Sigmoid colon (tissue), 7 donors: ENCODE data around the gene XPR1. TPM values are rescaled to one million over a fixed set of nuclear protein-coding genes. Genes with fewer than 3 reads are reported as not detected.

ENCODE experiments used
- DNase-seq: peaks from one replicate; pipeline ENCODE4 v3.0.0-alpha.2; 2019
- H3K27ac ChIP-seq, 4 donors: fragments of 200-600 bp; sonication (generic); one replicate each; pipeline ENCODE4 v1.5.1; 2016 to 2019; ENCODE audit warnings: mild to moderate bottlenecking in 1 of 4
- H3K27me3 ChIP-seq, 3 donors: fragments of 200-600 bp; sonication (generic); one replicate each; pipeline ENCODE4 v1.5.1; 2019; ENCODE audit warnings: mild to moderate bottlenecking in 1 of 3
- H3K36me3 ChIP-seq, 4 donors: fragments of 200-600 bp; sonication (generic); one replicate each; pipeline ENCODE4 v1.5.1; 2016 to 2019
- H3K4me1 ChIP-seq, 4 donors: fragments of 200-600 bp; sonication (generic); one replicate each; pipeline ENCODE4 v1.5.1; 2017 to 2019
- H3K4me3 ChIP-seq, 4 donors: fragments of 200-600 bp; sonication (generic); one replicate each; pipeline ENCODE4 v1.5.1; 2017 to 2019; ENCODE audit warnings: mild to moderate bottlenecking in 2 of 4, moderate library complexity in 1 of 4
- H3K9me3 ChIP-seq, 4 donors: fragments of 200-600 bp in 3 of 4; sonication (generic) in 3 of 4; one replicate each; pipeline versions ENCODE4 v1.5.1 to v1.6.1; 2013 to 2019
- EP300 ChIP-seq, 4 donors: sonication (generic); formaldehyde crosslinking; IDR thresholded peaks; one replicate each; pipeline ENCODE4 v1.6.1; 2017; ENCODE audit warnings: antibody characterized with exemption in 4 of 4
- POLR2A ChIP-seq, 2 donors: fragments of 450-650 bp; IDR thresholded peaks; one replicate each; pipeline ENCODE4 v1.6.1; 2016; ENCODE audit warnings: antibody characterized with exemption in 2 of 2, mild to moderate bottlenecking in 2 of 2, moderate library complexity in 2 of 2
- POLR2AphosphoS5 ChIP-seq, 4 donors: sonication (generic); formaldehyde crosslinking; IDR thresholded peaks; one replicate each; pipeline ENCODE4 v1.6.1; 2017; ENCODE audit warnings: antibody characterized with exemption in 4 of 4
- WGBS, 2 donors: extraction: QIAGEN DNeasy Blood & Tissue Kit; methylation state at CpG; one replicate each; pipeline ENCODE4 v1.1.7; 2013; 5-methylcytosine and 5-hydroxymethylcytosine counted together
- intact Hi-C: fragments of 100-400 bp; cut with DNase I; formaldehyde crosslinking; loops from one replicate; pipeline ENCODE4 v1.15.1; 2023
- polyA plus RNA-seq, 3 donors: library from polyadenylated mRNA; stranded (reverse); fragments of 200-250 nt; gene quantifications; one replicate each; pipeline ENCODE4 v1.2.3, GENCODE V29; 2013
- total RNA-seq, 4 donors: library from RNA; depleted of rRNA; stranded (reverse); fragments of >200 nt; gene quantifications; one replicate each; pipeline ENCODE4 v1.1.0, GENCODE V29; 2016
- TF ChIP-seq, protein P1 (sequence below), 4 experiments: fragments of 450-650 bp in 3 of 4; fragments of 200-600 bp in 1 of 4; IDR thresholded peaks; one replicate each; pipeline ENCODE4 v1.5.1; 2016 to 2019; ENCODE audit warnings: antibody characterized with exemption in 4 of 4, mild to moderate bottlenecking in 3 of 4, moderate library complexity in 2 of 4
- donor health status: healthy with polysubstance abuse.
- donor health status: Bipolar disorder and iron deficiency.
- donor health status: healthy.

XPR1 gene
- total and polyA plus RNA-seq, 7 donors, result 1.8 to 18.8 (median 11.3) TPM

DNA sequence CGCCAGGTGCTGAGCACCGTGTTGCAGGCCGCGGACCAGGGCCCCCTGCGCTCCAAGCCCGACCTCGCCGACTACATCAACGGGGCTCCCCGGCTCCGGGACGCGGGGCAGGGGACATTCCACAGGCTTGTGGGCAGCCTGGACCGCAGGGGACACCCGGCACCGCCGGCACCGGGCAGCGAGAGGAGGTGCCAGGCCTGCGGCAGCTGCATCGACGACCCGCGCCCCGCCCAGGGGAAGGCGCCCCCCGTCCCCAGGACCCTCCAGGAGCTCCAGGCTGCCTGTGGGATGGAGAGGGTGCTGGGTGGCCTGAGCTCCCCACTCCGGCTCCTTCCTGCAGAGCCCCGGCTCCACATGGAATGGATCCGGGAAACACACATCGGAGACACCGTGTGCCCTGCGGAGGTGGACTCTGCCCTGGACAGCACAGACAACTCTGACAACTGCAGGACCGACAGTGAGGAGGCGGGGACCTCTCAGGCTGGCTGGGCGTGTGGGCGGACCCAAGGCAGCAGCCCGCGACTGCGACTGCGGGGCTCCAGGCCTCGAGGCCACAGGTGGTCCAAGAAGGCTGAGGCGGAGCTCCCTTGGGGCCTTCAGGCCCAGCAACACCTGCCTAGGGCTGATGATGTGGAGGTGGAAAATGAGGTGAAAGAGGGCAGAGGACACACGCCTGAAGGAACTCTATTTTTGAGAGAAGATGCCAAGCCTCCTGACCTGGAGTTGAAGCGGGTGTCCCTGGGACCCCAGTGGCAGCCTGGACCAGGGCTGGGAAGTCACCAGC, 303.7 kb downstream of the XPR1 start:
- H3K27ac ChIP-seq, result no peak overlapping the region
- H3K4me1 ChIP-seq, result no peaks in the 10 kb centered on the region
- 36 to 71% methylated on average over 45 of the region's 45 CpGs for WGBS, 2 donors
- peaks cover 0 to 69% (median 40%) of the 10 kb centered on the region in 4 donors for H3K36me3 ChIP-seq
- TF ChIP-seq, protein P1, sequence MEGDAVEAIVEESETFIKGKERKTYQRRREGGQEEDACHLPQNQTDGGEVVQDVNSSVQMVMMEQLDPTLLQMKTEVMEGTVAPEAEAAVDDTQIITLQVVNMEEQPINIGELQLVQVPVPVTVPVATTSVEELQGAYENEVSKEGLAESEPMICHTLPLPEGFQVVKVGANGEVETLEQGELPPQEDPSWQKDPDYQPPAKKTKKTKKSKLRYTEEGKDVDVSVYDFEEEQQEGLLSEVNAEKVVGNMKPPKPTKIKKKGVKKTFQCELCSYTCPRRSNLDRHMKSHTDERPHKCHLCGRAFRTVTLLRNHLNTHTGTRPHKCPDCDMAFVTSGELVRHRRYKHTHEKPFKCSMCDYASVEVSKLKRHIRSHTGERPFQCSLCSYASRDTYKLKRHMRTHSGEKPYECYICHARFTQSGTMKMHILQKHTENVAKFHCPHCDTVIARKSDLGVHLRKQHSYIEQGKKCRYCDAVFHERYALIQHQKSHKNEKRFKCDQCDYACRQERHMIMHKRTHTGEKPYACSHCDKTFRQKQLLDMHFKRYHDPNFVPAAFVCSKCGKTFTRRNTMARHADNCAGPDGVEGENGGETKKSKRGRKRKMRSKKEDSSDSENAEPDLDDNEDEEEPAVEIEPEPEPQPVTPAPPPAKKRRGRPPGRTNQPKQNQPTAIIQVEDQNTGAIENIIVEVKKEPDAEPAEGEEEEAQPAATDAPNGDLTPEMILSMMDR (IDR thresholded peaks at IDR 0.05), result no peak
- TF ChIP-seq POLR2A (IDR thresholded peaks at IDR 0.05) (no peak), EP300 (IDR thresholded peaks at IDR 0.05) (no peak), POLR2AphosphoS5 (IDR thresholded peaks at IDR 0.05) (no peak)
- H3K4me3 ChIP-seq, result no peak overlapping the region
- intact Hi-C loops, result no loop called here
- no peaks in the 10 kb centered on the region for H3K9me3 ChIP-seq
- no peaks in the 10 kb centered on the region for H3K27me3 ChIP-seq
- no peak for DNase-seq

DNA sequence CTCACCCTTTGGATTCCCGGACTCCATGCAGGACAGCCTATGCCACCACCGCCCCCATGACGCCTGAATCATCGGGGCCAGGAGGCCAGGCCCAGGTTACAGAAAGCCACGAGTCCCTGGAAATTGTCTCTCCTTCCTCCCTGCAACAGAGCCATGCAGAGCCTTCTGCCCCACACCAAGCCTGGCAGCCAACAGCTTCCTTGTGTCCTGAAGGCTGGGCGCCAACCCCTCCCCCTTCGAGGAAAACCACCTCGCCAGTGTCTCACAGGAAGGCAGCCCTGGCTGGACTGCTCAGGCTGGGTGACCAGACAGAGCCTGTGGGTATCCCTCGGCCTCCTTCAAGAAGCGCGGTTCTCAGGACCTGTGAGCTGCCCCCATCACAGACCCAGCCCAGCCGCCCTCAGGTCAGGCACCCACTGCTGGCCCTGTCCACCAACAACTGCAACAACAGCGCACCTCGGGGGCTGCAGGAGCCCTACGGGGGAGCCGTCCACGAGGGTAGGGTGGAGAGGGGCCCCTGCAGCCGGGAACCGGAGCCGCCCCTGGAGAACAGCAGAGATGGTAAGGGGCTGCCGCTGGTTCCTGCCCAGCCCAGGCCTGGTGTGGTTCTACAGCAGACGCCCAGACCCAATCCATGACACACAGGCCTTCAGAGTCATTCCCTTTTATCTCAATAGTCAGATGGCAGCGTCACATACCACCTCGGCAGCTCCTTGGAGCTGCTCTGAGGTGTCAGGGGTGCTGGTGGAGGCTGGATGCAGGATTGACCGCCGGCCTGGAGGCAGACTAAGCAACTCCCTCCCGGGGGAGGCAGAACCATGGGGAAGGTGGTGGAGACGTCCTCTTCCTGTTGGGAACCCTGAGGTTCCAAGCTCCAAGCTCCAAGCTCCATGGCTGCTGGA, 304.5 kb downstream of the XPR1 start:
- Histone ChIP-seq H3K27me3 (no peaks in the 10 kb centered on the region), H3K36me3 (peaks cover 0 to 70% (median 38%) of the 10 kb centered on the region in 4 donors), H3K9me3 (no peaks in the 10 kb centered on the region), H3K4me3 (no peak overlapping the region), H3K27ac (no peak overlapping the region), H3K4me1 (no peaks in the 10 kb centered on the region)
- TF ChIP-seq POLR2A (IDR thresholded peaks at IDR 0.05), result no peak
- TF ChIP-seq, protein P1 (IDR thresholded peaks at IDR 0.05), result no peak
- TF ChIP-seq EP300 (IDR thresholded peaks at IDR 0.05), result no peak
- TF ChIP-seq POLR2AphosphoS5 (IDR thresholded peaks at IDR 0.05), result no peak
- WGBS, 2 donors, result 91 to 92% methylated on average over 28 of the region's 28 CpGs
- intact Hi-C loops, result no loop called here
- DNase-seq, result no peak

DNA sequence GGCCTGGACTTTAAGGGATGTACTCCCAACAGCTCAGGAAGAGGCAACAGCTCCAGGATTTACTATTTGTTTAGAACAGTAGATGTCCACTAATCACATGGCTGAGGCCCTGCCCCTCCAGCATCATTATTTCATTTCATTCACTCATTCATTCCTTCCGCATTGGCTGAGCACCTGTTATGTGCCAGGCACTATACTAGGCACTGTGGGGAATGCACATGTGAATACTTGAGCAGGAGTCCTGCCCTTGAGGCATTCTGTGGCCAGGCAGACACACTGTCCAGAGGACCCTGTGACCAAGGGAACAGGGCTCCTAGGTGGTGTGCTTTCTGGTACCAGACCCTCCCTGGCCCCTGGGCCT, 305.2 kb downstream of the XPR1 start:
- intact Hi-C loops, result no loop called here
- no peak overlapping the region for H3K4me3 ChIP-seq
- H3K36me3 ChIP-seq, result peaks cover 0 to 73% (median 38%) of the 10 kb centered on the region in 4 donors
- TF ChIP-seq EP300 (IDR thresholded peaks at IDR 0.05) (no peak), POLR2AphosphoS5 (IDR thresholded peaks at IDR 0.05) (no peak), POLR2A (IDR thresholded peaks at IDR 0.05) (no peak)
- TF ChIP-seq, protein P1 (IDR thresholded peaks at IDR 0.05), result no peak
- no peak overlapping the region for H3K27ac ChIP-seq
- no peaks in the 10 kb centered on the region for H3K9me3 ChIP-seq
- no peak for DNase-seq
- WGBS, 2 donors, result 44 to 57% methylated on average over 1 of the region's 1 CpG
- no peaks in the 10 kb centered on the region for H3K4me1 ChIP-seq
- no peaks in the 10 kb centered on the region for H3K27me3 ChIP-seq

DNA sequence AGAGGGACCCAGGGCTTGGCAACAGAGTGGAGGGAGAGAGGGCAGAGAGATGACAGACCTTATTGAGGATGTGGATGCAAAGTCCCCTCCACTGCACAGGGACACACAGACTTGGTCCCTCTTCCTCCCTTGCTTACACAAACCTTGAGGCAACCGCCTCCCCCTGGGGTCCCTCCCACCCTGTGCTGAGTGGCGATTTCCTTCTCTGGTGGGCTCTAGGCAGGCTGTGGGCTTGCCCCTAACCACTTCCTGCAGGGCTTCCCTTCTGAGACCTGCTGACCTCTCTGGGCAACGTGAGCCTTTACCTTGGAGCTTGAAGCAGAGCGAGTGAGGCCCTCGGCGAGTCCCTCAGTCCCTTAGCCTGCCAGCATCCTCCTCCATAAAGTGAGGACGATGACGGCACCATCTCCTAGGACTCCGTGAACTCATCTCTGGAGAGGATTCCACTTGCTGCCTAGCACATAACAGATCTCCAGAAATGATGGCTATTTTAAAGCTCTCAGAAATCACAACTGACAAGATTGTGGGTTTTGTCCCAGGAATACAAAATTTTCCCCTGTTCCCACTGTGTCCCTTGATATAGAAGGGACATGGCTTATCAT, 305.9 kb downstream of the XPR1 start:
- WGBS, 2 donors, result 70 to 81% methylated on average over 9 of the region's 9 CpGs
- H3K27me3 ChIP-seq, result no peaks in the 10 kb centered on the region
- no peak overlapping the region for H3K4me3 ChIP-seq
- intact Hi-C loops, result no loop called here
- no peak overlapping the region for H3K27ac ChIP-seq
- no peaks in the 10 kb centered on the region for H3K4me1 ChIP-seq
- TF ChIP-seq POLR2A (IDR thresholded peaks at IDR 0.05) (no peak), POLR2AphosphoS5 (IDR thresholded peaks at IDR 0.05) (no peak), EP300 (IDR thresholded peaks at IDR 0.05) (no peak)
- TF ChIP-seq, protein P1 (IDR thresholded peaks at IDR 0.05), result no peak
- no peaks in the 10 kb centered on the region for H3K9me3 ChIP-seq
- DNase-seq, result no peak
- H3K36me3 ChIP-seq, result peaks cover 0 to 80% (median 38%) of the 10 kb centered on the region in 4 donors
